Activated CD4-positive, alpha-beta T cell treated with anti-CD3 and anti-CD28 coated beads, Interleukin-10, Interleukin-2, amounts not matched to agents 100 ng/mL and 50 ng/mL, durations not matched to agents 16 hours and 8 hours (primary cell): Measurements from ENCODE around the gene MCAT.

Experiments used
- DNase-seq: peaks from one replicate; pipeline ENCODE4 v3.0.0-alpha.2; 2020

Gene MCAT

GRCh38 chr22:43088627-43088983, 54.6 kb downstream of the MCAT start:
- DNase-seq: peak; percentile 15

- peak; percentile 44 for DNase-seq
These were observed 57.3 kb downstream of the MCAT start for GRCh38 chr22:43085658-43086606.
